ENCODE measurements around the gene PLXNC1.

The PLXNC1 gene

DNA sequence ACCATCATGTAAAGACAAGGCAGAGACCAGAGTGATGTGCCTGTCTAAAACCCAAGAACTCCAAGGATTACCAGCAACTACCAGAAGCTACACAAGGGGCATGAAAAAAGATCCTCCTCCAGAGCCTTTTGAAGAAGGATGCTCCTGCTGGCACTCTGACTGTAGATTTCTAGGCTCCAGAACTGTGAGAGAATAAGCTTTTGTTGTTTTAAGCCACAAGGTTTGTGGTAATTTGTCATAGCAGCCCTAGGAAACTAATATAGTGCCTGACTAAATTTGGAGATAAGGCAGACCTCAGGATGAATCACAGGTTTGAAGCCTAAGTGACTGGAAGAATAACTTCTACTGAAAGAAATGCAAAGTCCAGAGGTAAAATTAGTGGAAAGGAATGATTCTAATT, 178.3 kb downstream of the PLXNC1 start:
- FAIRE-seq (no peak), DNase-seq (ENCODE audit: insufficient read length, low spot score) (no peak)

GRCh38 chr12:94327809-94328208, 179.4 kb downstream of the PLXNC1 start:
- FAIRE-seq (no peak), DNase-seq (ENCODE audit: insufficient read length, low spot score) (no peak)

- DNase-seq (ENCODE audit: insufficient read length, low spot score) (no peak), FAIRE-seq (no peak)
Measured at GRCh38 chr12:94329366-94329765, 181.0 kb downstream of the PLXNC1 start.

DNA sequence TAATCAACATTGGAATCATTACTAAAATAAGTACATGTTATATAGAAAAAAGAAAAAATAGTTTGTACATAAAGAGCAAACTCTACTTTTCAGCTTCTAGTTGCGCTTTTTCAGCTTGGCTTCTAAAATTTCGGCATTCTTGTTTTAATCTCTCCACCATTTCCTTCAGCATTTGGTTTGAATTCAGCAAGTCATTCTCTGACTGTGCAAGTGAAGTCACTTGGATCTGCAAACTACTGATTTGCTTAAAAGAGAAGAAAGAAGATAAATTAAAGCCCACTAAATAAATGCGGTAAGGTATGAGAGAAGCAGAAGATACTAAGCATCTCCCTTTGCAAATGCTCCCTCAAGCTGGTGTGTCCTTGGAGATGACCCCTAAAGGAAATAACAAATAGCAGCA, 185.0 kb downstream of the PLXNC1 start:
- DNase-seq (ENCODE audit: insufficient read length, low spot score) (no peak), FAIRE-seq (no peak)

DNA sequence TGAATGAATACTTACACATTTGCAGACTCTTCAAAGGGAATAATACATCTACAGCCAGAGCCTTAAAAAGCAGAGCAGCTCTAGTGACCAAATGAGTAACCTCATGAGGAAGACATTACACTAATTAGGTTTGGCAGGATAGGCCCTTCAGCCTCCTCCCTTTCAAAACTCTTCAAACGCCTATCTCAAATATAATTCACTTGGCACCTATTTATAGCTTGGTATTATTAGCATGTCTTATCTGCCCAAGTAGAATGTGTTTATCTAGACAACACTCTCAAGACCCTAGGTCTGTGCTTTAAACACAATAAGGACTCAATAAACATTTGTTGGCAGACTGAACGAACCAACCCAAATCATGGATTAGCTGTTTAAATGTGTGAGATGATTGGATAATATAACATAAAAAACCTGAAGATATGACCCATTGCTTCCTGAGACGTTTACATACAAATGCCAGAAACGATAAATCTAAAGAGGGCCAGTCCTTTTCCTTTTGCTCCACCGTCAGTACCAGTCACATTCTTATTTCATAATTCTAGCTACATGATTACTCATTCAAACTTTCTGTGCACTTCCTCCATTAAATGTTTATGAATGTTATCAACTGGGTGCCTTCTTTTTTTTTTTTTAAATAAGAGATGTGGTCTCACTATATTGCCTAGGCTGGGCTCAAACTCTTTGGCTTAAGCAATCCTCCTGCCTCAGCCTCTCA, 188.0 kb downstream of the PLXNC1 start:
- no peak for FAIRE-seq

DNA sequence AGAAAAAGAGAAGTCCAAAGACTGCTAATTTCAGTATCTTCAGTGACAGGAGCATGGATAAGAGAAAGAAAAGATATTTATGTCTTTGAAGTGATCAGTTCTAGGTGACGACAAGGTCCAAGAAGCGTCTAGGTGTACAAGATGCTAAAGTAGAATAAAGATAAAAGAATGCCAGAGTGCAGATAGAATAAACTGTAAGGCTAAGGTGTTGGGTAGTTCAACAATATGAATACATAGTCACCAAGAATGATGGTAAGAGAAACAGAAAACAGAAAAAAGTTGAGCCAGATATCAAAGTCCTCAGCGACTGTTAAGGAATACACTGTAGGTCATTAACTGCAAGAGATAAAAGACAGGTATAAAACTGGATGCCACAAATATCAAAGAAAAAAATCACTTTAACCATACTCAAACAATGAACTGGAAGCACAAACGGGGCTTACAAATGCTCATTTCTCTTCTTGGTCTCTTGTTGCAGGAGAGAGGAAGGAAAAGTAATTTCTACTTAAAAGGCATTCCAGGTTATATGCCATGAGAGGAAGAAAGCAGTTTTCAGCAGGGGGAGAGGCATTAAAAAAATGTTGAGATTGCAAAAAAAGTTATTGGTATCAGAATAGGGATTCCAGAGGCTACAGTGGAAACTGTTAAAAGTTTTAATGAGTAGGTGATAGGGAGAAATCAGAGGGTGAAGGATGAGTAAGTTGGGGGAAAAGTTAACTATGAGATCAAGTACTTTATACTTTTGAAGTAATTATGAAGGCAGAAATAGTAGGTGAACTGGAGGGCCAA, 189.8 kb downstream of the PLXNC1 start:
- no peak for DNase-seq (ENCODE audit: insufficient read length, low spot score)
- no peak for FAIRE-seq

More for the DNA sequence above, 188.0 kb downstream of the PLXNC1 start:
- DNase-seq (ENCODE audit: insufficient read length, low spot score): no peak

DNA sequence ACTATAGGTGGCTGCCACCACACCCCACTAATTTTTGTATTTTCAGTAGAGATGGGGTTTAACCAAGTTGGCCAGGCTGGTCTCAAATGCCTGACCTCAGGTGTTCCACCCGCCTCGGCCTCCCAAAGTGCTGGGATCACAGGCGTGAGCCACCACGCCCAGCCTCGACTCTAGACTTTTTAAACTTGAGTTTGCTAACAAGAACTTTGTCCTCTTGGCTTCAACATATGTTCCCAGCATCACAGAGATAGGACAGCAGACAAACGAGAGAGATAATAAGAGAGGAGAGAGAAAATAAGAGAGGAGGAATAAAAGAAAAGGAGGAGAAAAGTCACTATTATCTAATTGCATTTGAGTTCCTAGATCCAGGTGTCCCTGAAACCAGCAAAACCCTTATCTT, 192.2 kb downstream of the PLXNC1 start:
- FAIRE-seq (no peak), DNase-seq (ENCODE audit: insufficient read length, low spot score) (no peak)

- FAIRE-seq: no peak
- no peak for DNase-seq (ENCODE audit: insufficient read length, low spot score)
Measured at GRCh38 chr12:94353130-94353529, 204.8 kb downstream of the PLXNC1 start.
